ENCODE data around the gene EVI2A.

Gene EVI2A

GRCh38 chr17:31279401-31279800 is 42.0 kb downstream of the EVI2A start:
- no peak for DNase-seq (ENCODE audit: low read depth in 1 of 2, low spot score in 1 of 2)

- no peak for DNase-seq (ENCODE audit: low read depth in 1 of 2, low spot score in 1 of 2)
Measured at GRCh38 chr17:31275116-31275515, 46.3 kb downstream of the EVI2A start.

- DNase-seq (ENCODE audit: low read depth in 1 of 2, low spot score in 1 of 2): no peak
Measured at GRCh38 chr17:31274252-31274651, 47.2 kb downstream of the EVI2A start.

GRCh38 chr17:31273516-31273915 is 47.9 kb downstream of the EVI2A start:
- DNase-seq (ENCODE audit: low read depth in 1 of 2, low spot score in 1 of 2): no peak

GRCh38 chr17:31272803-31273202 is 48.6 kb downstream of the EVI2A start:
- DNase-seq (ENCODE audit: low read depth in 1 of 2, low spot score in 1 of 2): no peak

- no peak for DNase-seq (ENCODE audit: low read depth in 1 of 2, low spot score in 1 of 2)
Measured at GRCh38 chr17:31272236-31272635, 49.2 kb downstream of the EVI2A start.

- no peak for DNase-seq (ENCODE audit: low read depth in 1 of 2, low spot score in 1 of 2)
Measured at GRCh38 chr17:31269578-31269983, 51.8 kb downstream of the EVI2A start.

GRCh38 chr17:31269036-31269577 is 52.3 kb downstream of the EVI2A start:
- DNase-seq (ENCODE audit: low read depth in 1 of 2, low spot score in 1 of 2): no peak

All from activated T-helper 1 cell treated with anti-CD3 and anti-CD28 coated beads, Interleukin-2, amount 50 U/mL, for 16 hours (primary cell).